Endodermal cell (in vitro differentiated cells): Measurements from ENCODE around the gene MAPRE2. TPM values are rescaled to one million over a fixed set of nuclear protein-coding genes. Genes with fewer than 3 reads are reported as not detected.

ENCODE experiments used
- DNase-seq: peaks from one replicate; pipeline ENCODE4 v3.0.0-alpha.2; 2017
- H3K27ac ChIP-seq: 2 replicates; pipeline ENCODE4 v1.5.1; 2013; ENCODE audit warnings: mild to moderate bottlenecking, low read depth, low read length, moderate library complexity
- H3K27me3 ChIP-seq: 2 replicates; pipeline ENCODE4 v1.6.1; 2013; ENCODE audit warnings: mild to moderate bottlenecking, low read length, moderate library complexity; ENCODE audit not compliant: insufficient read depth, control insufficient read depth, poor library complexity, severe bottlenecking
- H3K36me3 ChIP-seq: 2 replicates; pipeline ENCODE4 v1.7.0; 2013; ENCODE audit warnings: mild to moderate bottlenecking, low read length, moderate library complexity; ENCODE audit not compliant: control insufficient read depth, insufficient read depth
- H3K4me1 ChIP-seq: one replicate; pipeline ENCODE4 v1.7.0; 2013; ENCODE audit warnings: low read length; ENCODE audit not compliant: control insufficient read depth, insufficient read depth
- H3K4me3 ChIP-seq: 2 replicates; pipeline ENCODE4 v1.5.1; 2013; ENCODE audit warnings: mild to moderate bottlenecking, low read length, moderate library complexity
- H3K9ac ChIP-seq: 2 replicates; pipeline ENCODE4 v1.6.1; 2013; ENCODE audit warnings: mild to moderate bottlenecking, low read length, moderate library complexity; ENCODE audit not compliant: poor library complexity, severe bottlenecking; ENCODE audit errors: extremely low read depth
- H3K9me3 ChIP-seq: 2 replicates; pipeline ENCODE4 v1.6.1; 2013; ENCODE audit warnings: mild to moderate bottlenecking, low read length, moderate library complexity; ENCODE audit not compliant: control insufficient read depth
- H3K27ac Mint-ChIP-seq: 2 replicates; pipeline ENCODE4 v1.8.0; 2020; ENCODE audit warnings: mixed read lengths
- H3K27me3 Mint-ChIP-seq: 2 replicates; pipeline ENCODE4 v1.8.0; 2021; ENCODE audit warnings: mild to moderate bottlenecking, mixed read lengths; ENCODE audit not compliant: insufficient read depth
- H3K36me3 Mint-ChIP-seq: 2 replicates; pipeline ENCODE4 v1.8.0; 2020; ENCODE audit warnings: low read depth, mixed read lengths
- H3K4me1 Mint-ChIP-seq: 2 replicates; pipeline ENCODE4 v1.8.0; 2020; ENCODE audit warnings: mixed read lengths
- H3K4me3 Mint-ChIP-seq: 2 replicates; pipeline ENCODE4 v1.8.0; 2020; ENCODE audit warnings: mild to moderate bottlenecking, moderate library complexity, mixed read lengths
- H3K9me3 Mint-ChIP-seq: 2 replicates; pipeline ENCODE4 v1.8.0; 2020; ENCODE audit warnings: mild to moderate bottlenecking, mixed read lengths
- WGBS, 2 experiments: methylation state at CpG; one replicate each; pipeline versions ENCODE4 v1.1.5 to v1.1.7; 2013; ENCODE audit warnings: missing lambda C conversion rate in 2 of 2, mixed read lengths in 1 of 2; ENCODE audit not compliant: insufficient coverage in 1 of 2, insufficient read length in 1 of 2; 5-methylcytosine and 5-hydroxymethylcytosine counted together
- total RNA-seq, 2 donors: library from RNA; stranded (reverse); fragmentation: NEBNext Ultra II Directional in 1 of 2; extraction: Animal tissue kit (Norgen Biotek cat#: 25700) in 1 of 2; gene quantifications; 2 replicates in 1 of 2; 3 replicates in 1 of 2; pipeline ENCODE4 v1.2.1, GENCODE V29; 2021
- TF ChIP-seq, protein P1 (sequence below): fragments of 200-600 bp; sonication (generic); conservative IDR thresholded peaks from 2 replicates; pipeline ENCODE4 v1.5.0; 2021; ENCODE audit warnings: antibody characterized with exemption, mild to moderate bottlenecking

The MAPRE2 gene
- total RNA-seq, 2 donors from 2014 or later, result 15.2 to 16.5 TPM

DNA sequence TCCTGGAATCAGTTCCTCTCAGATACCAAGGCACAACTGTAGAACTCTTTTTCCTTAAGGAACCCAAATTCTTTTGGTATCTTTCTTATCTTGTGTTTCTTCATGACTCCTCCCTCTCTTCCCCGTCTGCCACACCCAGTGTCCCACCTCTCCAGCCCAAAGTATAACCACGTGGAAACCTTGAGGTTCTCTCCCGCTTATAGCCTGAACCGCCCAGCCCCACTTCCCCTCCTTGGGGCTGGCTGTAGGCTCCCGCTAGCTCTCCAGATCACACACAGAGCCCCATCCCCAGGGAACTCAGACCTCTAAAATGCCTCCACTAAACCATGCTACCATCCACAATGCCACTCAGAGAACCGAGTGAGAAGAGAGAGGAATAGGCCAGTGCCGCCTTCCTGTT lies 87.5 kb downstream of the MAPRE2 start:
- no peaks in the 10 kb centered on the region for H3K36me3 ChIP-seq
- H3K36me3 Mint-ChIP-seq, result peaks cover 1% of the 10 kb centered on the region
- TF ChIP-seq, protein P1, sequence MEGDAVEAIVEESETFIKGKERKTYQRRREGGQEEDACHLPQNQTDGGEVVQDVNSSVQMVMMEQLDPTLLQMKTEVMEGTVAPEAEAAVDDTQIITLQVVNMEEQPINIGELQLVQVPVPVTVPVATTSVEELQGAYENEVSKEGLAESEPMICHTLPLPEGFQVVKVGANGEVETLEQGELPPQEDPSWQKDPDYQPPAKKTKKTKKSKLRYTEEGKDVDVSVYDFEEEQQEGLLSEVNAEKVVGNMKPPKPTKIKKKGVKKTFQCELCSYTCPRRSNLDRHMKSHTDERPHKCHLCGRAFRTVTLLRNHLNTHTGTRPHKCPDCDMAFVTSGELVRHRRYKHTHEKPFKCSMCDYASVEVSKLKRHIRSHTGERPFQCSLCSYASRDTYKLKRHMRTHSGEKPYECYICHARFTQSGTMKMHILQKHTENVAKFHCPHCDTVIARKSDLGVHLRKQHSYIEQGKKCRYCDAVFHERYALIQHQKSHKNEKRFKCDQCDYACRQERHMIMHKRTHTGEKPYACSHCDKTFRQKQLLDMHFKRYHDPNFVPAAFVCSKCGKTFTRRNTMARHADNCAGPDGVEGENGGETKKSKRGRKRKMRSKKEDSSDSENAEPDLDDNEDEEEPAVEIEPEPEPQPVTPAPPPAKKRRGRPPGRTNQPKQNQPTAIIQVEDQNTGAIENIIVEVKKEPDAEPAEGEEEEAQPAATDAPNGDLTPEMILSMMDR, result no peak
- no peak overlapping the region for H3K27ac ChIP-seq
- 76 to 89% methylated on average over 2 to 6 of the region's 7 CpGs for WGBS, 2 experiments
- H3K4me1 Mint-ChIP-seq, result no peaks in the 10 kb centered on the region
- no peak overlapping the region for H3K27ac Mint-ChIP-seq
- H3K4me3 ChIP-seq, result no peak overlapping the region
- H3K4me1 ChIP-seq, result peaks cover 2% of the 10 kb centered on the region
- DNase-seq, result no peak
- H3K9me3 ChIP-seq, result no peaks in the 10 kb centered on the region
- no peak overlapping the region for H3K9ac ChIP-seq
- H3K27me3 ChIP-seq, result no peaks in the 10 kb centered on the region
- no peaks in the 10 kb centered on the region for H3K27me3 Mint-ChIP-seq
- no peak overlapping the region for H3K4me3 Mint-ChIP-seq
- no peaks in the 10 kb centered on the region for H3K9me3 Mint-ChIP-seq

DNA sequence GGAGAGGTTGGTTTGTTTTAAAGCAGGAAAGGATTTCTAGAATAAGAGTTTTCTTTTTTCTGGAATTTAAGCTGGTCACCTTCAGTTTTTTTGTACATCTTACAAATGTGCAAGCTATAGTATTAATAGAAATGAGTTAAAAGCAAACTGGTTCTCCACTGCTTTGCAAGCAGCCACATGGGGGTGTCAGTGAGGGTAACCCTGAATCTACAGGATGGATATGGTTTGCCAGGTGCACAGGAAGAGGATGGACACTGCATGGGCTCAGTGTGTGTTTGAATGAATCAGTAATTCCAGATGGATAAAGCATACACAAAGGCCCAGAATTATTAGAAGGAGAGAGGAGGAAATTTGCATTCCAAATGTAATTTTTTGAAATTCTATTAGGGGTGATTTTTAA lies 89.0 kb downstream of the MAPRE2 start:
- Histone ChIP-seq H3K27me3 (no peaks in the 10 kb centered on the region), H3K9me3 (no peaks in the 10 kb centered on the region), H3K36me3 (no peaks in the 10 kb centered on the region), H3K27ac (no peak overlapping the region), H3K4me1 (no peaks in the 10 kb centered on the region), H3K9ac (no peak overlapping the region), H3K4me3 (no peak overlapping the region)
- Mint-ChIP-seq H3K27me3 (no peaks in the 10 kb centered on the region), H3K36me3 (peaks cover 1% of the 10 kb centered on the region), H3K9me3 (no peaks in the 10 kb centered on the region), H3K27ac (no peak overlapping the region), H3K4me3 (no peak overlapping the region), H3K4me1 (no peaks in the 10 kb centered on the region)
- DNase-seq, result no peak
- TF ChIP-seq, protein P1, result no peak

DNA sequence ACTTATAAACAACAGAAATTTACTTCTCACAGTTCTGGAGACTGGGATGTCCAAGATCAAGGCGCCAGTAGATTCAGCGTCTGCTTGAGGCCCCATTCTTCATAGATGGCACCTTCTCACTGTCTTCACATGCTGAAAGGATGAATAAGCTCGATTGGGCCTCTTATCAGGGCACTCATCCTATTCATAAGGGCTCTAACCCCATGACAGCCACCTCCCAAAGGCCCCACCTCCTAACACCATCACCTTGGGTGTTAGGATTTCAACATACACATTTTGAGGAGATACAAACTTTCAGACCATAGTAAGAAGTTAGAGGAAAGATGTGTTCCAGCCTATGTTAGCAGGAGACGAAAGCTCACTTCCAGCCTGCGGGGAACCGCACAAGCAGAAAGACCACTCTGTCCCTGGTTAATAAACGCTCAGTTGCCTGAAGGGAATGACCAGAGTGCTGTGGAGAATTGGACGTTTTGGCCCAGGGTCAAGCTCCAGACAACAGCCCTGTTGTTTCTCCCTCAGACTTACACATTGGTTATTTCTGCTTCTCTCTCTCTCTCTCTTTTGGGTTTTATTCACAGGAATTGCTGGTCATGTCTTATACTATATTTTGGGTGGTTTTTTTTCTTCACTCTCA lies 90.3 kb downstream of the MAPRE2 start:
- WGBS, 2 experiments, result 87 to 96% methylated on average over 8 of the region's 8 CpGs
- no peaks in the 10 kb centered on the region for H3K27me3 Mint-ChIP-seq
- H3K9me3 Mint-ChIP-seq, result no peaks in the 10 kb centered on the region
- H3K27me3 ChIP-seq, result no peaks in the 10 kb centered on the region
- no peaks in the 10 kb centered on the region for H3K36me3 ChIP-seq
- H3K9ac ChIP-seq, result no peak overlapping the region
- no peak overlapping the region for H3K4me3 ChIP-seq
- H3K9me3 ChIP-seq, result no peaks in the 10 kb centered on the region
- peak overlapping the region; percentile 6 for H3K27ac ChIP-seq
- H3K4me3 Mint-ChIP-seq, result no peak overlapping the region
- H3K27ac Mint-ChIP-seq, result no peak overlapping the region
- DNase-seq, result no peak
- H3K36me3 Mint-ChIP-seq, result peaks cover 1% of the 10 kb centered on the region
- H3K4me1 ChIP-seq, result no peaks in the 10 kb centered on the region
- H3K4me1 Mint-ChIP-seq, result no peaks in the 10 kb centered on the region
- TF ChIP-seq, protein P1, result no peak
